IMR-90 (cell line): ENCODE measurements around the gene AREL1. TPM values are rescaled to one million over a fixed set of nuclear protein-coding genes. Genes with fewer than 3 reads are reported as not detected.

Experiments
- ATAC-seq: fragments of 200-7000 bp; cut with Tn5 transposase; 2 replicates; pipeline ENCODE4 v1.9.1; 2020; ENCODE audit warnings: low read depth, mild to moderate bottlenecking, moderate library complexity
- BruUV-seq: library from RNA; stranded (reverse); fragments of 400-500 nt; replicated peaks from 2 replicates; lab custom pipeline; 2021; lab: Mats Ljungman, UMichigan
- CTCF ChIA-PET: fragments of 300-600 bp; formaldehyde crosslinking; extraction: SDS; loops from one replicate; lab custom pipeline; 2021; ENCODE audit warnings: antibody characterized with exemption; lab: Yijun Ruan, JAX
- POLR2A ChIA-PET: fragments of 300-600 bp; sonication (Branson Sonifier 250); formaldehyde crosslinking; loops from one replicate; lab custom pipeline; 2022; ENCODE audit warnings: antibody characterized with exemption; ENCODE audit not compliant: unreplicated experiment; lab: Charles Lee
- DNase-seq: peaks from one replicate; pipeline ENCODE4 v3.0.0; 2013
- H2AFZ ChIP-seq: replicated peaks from 2 replicates; pipeline ENCODE3; 2013; ENCODE audit warnings: low read length, mild to moderate bottlenecking; ENCODE audit not compliant: poor library complexity
- H2AK5ac ChIP-seq: 2 replicates; pipeline ENCODE4 v1.6.1; 2013; ENCODE audit warnings: low read depth, low read length, inconsistent platforms
- H2AK9ac ChIP-seq: replicated peaks from 2 replicates; pipeline ENCODE3; 2013; ENCODE audit warnings: mild to moderate bottlenecking, low read depth, low read length, moderate library complexity; ENCODE audit not compliant: poor library complexity
- H2BK120ac ChIP-seq: 2 replicates; pipeline ENCODE4 v1.6.1; 2013; ENCODE audit warnings: low read depth, low read length, inconsistent platforms
- H2BK15ac ChIP-seq: 3 replicates; pipeline ENCODE4 v1.6.1; 2013; ENCODE audit warnings: low read depth, low read length, inconsistent platforms
- H2BK20ac ChIP-seq: 2 replicates; pipeline ENCODE4 v1.6.1; 2013; ENCODE audit warnings: low read depth, mild to moderate bottlenecking, inconsistent platforms, low read length, moderate library complexity
- H2BK5ac ChIP-seq: 2 replicates; pipeline ENCODE4 v1.6.1; 2013; ENCODE audit warnings: mild to moderate bottlenecking, low read depth, low read length, inconsistent platforms; ENCODE audit not compliant: poor library complexity, severe bottlenecking
- H3K14ac ChIP-seq: replicated peaks from 2 replicates; pipeline ENCODE4 v1.6.1; 2013; ENCODE audit warnings: low read depth, low read length, inconsistent platforms
- H3K18ac ChIP-seq: 2 replicates; pipeline ENCODE4 v1.6.1; 2013; ENCODE audit warnings: low read depth, low read length, control low read depth
- H3K23ac ChIP-seq: 2 replicates; pipeline ENCODE4 v1.6.1; 2013; ENCODE audit warnings: low read depth, low read length, inconsistent platforms
- H3K27ac ChIP-seq: 2 replicates; pipeline ENCODE4 v1.5.1; 2013; ENCODE audit warnings: mild to moderate bottlenecking, control low read depth, low read length; ENCODE audit not compliant: insufficient read depth
- H3K27me3 ChIP-seq: 2 replicates; pipeline ENCODE4 v1.6.1; 2013; ENCODE audit warnings: low read length; ENCODE audit not compliant: control insufficient read depth, insufficient read depth
- H3K36me3 ChIP-seq: 2 replicates; pipeline ENCODE4 v1.6.1; 2013; ENCODE audit warnings: low read length, mixed read lengths; ENCODE audit not compliant: control insufficient read depth, insufficient read depth
- H3K4ac ChIP-seq: 2 replicates; pipeline ENCODE4 v1.6.1; 2013; ENCODE audit warnings: low read depth, low read length, inconsistent platforms
- H3K4me1 ChIP-seq: 2 replicates; pipeline ENCODE4 v1.6.1; 2013; ENCODE audit warnings: low read length, mixed read lengths; ENCODE audit not compliant: control insufficient read depth, insufficient read depth
- H3K4me2 ChIP-seq: 2 replicates; pipeline ENCODE4 v1.6.1; 2013; ENCODE audit warnings: low read depth, mild to moderate bottlenecking, control low read depth, low read length, moderate library complexity
- H3K4me3 ChIP-seq: 2 replicates; pipeline ENCODE4 v1.5.1; 2013; ENCODE audit warnings: low read depth, mild to moderate bottlenecking, control low read depth, low read length, moderate library complexity; ENCODE audit not compliant: insufficient read depth
- H3K56ac ChIP-seq: 2 replicates; pipeline ENCODE4 v1.6.1; 2013; ENCODE audit warnings: low read length, inconsistent platforms; ENCODE audit not compliant: insufficient read depth; ENCODE audit errors: extremely low read depth
- H3K79me1 ChIP-seq, 2 experiments: 2 replicates each; pipeline ENCODE4 v1.6.1; 2013; ENCODE audit warnings: low read length in 2 of 2, inconsistent platforms in 1 of 2, low read depth in 1 of 2
- H3K9ac ChIP-seq: 2 replicates; pipeline ENCODE4 v1.6.1; 2013; ENCODE audit warnings: low read depth, low read length, control low read depth
- H3K9me1 ChIP-seq: 2 replicates; pipeline ENCODE4 v1.6.1; 2013; ENCODE audit warnings: low read length, inconsistent platforms; ENCODE audit not compliant: insufficient read depth
- H3K9me3 ChIP-seq: 2 replicates; pipeline ENCODE4 v1.6.1; 2013; ENCODE audit warnings: low read length; ENCODE audit not compliant: control insufficient read depth, insufficient read depth
- H4K20me1 ChIP-seq: 2 replicates; pipeline ENCODE4 v1.6.1; 2013; ENCODE audit warnings: low read length, inconsistent platforms; ENCODE audit not compliant: insufficient read depth
- H4K5ac ChIP-seq: 2 replicates; pipeline ENCODE4 v1.6.1; 2013; ENCODE audit warnings: mild to moderate bottlenecking, low read depth, low read length, control low read depth
- H4K8ac ChIP-seq, 2 experiments: 2 replicates each; pipeline ENCODE4 v1.6.1; 2013; ENCODE audit warnings: low read depth in 2 of 2, low read length in 2 of 2, control low read depth in 1 of 2, inconsistent platforms in 1 of 2
- H4K91ac ChIP-seq: 2 replicates; pipeline ENCODE4 v1.6.1; 2013; ENCODE audit warnings: low read depth, low read length, inconsistent platforms; ENCODE audit not compliant: insufficient read depth
- BHLHE40 ChIP-seq: fragments of 150-350 bp; IDR thresholded peaks from 2 replicates; pipeline ENCODE4 v1.6.1; 2016; ENCODE audit warnings: mild to moderate bottlenecking, low read depth, low read length
- CEBPB ChIP-seq: IDR thresholded peaks from 2 replicates; pipeline ENCODE4 v1.6.1; 2012; ENCODE audit warnings: low read depth, low read length, improper control_type of control experiment
- CHD1 ChIP-seq: IDR thresholded peaks from 2 replicates; pipeline ENCODE4 v1.6.1; 2012; ENCODE audit warnings: low read depth, low read length, improper control_type of control experiment
- CTCF ChIP-seq: conservative IDR thresholded peaks from 2 replicates; pipeline ENCODE4 v1.5.1; 2012; ENCODE audit warnings: mild to moderate bottlenecking, low read depth, low read length, improper control_type of control experiment
- ELK1 ChIP-seq: fragments of 150-350 bp; IDR thresholded peaks from 2 replicates; pipeline ENCODE4 v1.6.1; 2016; ENCODE audit warnings: low read depth, mild to moderate bottlenecking, low read length, moderate library complexity, borderline replicate concordance
- FOS ChIP-seq: fragments of 150-350 bp; IDR thresholded peaks from 2 replicates; pipeline ENCODE4 v1.6.1; 2016; ENCODE audit warnings: low read depth, low read length
- MAFK ChIP-seq: IDR thresholded peaks from 2 replicates; pipeline ENCODE4 v1.6.1; 2012; ENCODE audit warnings: low read depth, low read length, improper control_type of control experiment
- MAZ ChIP-seq: IDR thresholded peaks from 2 replicates; pipeline ENCODE4 v1.6.1; 2012; ENCODE audit warnings: low read depth, mild to moderate bottlenecking, low read length, improper control_type of control experiment, moderate library complexity, borderline replicate concordance
- MXI1 ChIP-seq: IDR thresholded peaks from 2 replicates; pipeline ENCODE4 v1.6.1; 2012; ENCODE audit warnings: low read depth, mild to moderate bottlenecking, low read length, moderate library complexity, borderline replicate concordance
- NFE2L2 ChIP-seq: fragments of 150-350 bp; IDR thresholded peaks from 2 replicates; pipeline ENCODE4 v1.6.1; 2016; ENCODE audit warnings: low read depth, mild to moderate bottlenecking, low read length
- POLR2A ChIP-seq: IDR thresholded peaks from 2 replicates; pipeline ENCODE4 v1.6.1; 2012; ENCODE audit warnings: mild to moderate bottlenecking, low read depth, low read length
- RAD21 ChIP-seq: IDR thresholded peaks from 2 replicates; pipeline ENCODE4 v1.6.1; 2012; ENCODE audit warnings: low read length, improper control_type of control experiment
- RCOR1 ChIP-seq: IDR thresholded peaks from 2 replicates; pipeline ENCODE4 v1.6.1; 2012; ENCODE audit warnings: mild to moderate bottlenecking, low read length, improper control_type of control experiment; ENCODE audit not compliant: insufficient replicate concordance
- RFX5 ChIP-seq: IDR thresholded peaks from 2 replicates; pipeline ENCODE4 v1.8.0; 2012; ENCODE audit warnings: low read depth, mild to moderate bottlenecking, low read length, moderate library complexity
- SMC3 ChIP-seq: fragments of 150-350 bp; IDR thresholded peaks from 2 replicates; pipeline ENCODE4 v1.6.1; 2016; ENCODE audit warnings: low read depth, mild to moderate bottlenecking, antibody characterized with exemption, low read length, moderate library complexity
- USF2 ChIP-seq: fragments of 150-350 bp; IDR thresholded peaks from 2 replicates; pipeline ENCODE4 v1.6.1; 2017; ENCODE audit warnings: mild to moderate bottlenecking, antibody characterized with exemption, low read length, low read depth
- dilution Hi-C: fragments of 300-500 bp; cut with HindIII; formaldehyde crosslinking; loops from one replicate; pipeline ENCODE4 v1.14.3; 2018; ENCODE audit warnings: low sequenced_read_pairs; ENCODE audit not compliant: unreplicated experiment
- in situ Hi-C: fragments of 300-500 bp; cut with MboI; formaldehyde crosslinking; loops from 3 replicates; pipeline ENCODE4 v1.14.3; 2019; ENCODE audit warnings: low sequenced_read_pairs, inconsistent platforms, mixed read lengths
- intact Hi-C: fragments of 100-400 bp; cut with micrococcal nuclease; formaldehyde crosslinking; loops from 2 replicates; pipeline ENCODE4 v1.10.0; 2022
- polyA plus RNA-seq, 3 experiments: library from polyadenylated mRNA; depleted of rRNA; stranded (reverse); fragments of >200 nt; gene quantifications; 2 replicates each; pipeline ENCODE4 v1.2.3, GENCODE V29; 2012; ENCODE audit warnings: low replicate concordance in 1 of 3
- total RNA-seq: library from RNA; depleted of rRNA; stranded (reverse); fragments of >200 nt; gene quantifications from 2 replicates; pipeline ENCODE4 v1.2.3, GENCODE V29; 2012

AREL1 gene
- total and polyA plus RNA-seq, 2 of the 4 experiments (the other 2 are of a cell fraction): 30.0 to 39.3 TPM

GRCh38 chr14:74675219-74675618 is 37.7 kb downstream of the AREL1 start:
- CTCF ChIA-PET: no interaction called here
- Histone ChIP-seq H2BK15ac (no peak overlapping the region), H2AK9ac (no peak overlapping the region), H4K20me1 (no peaks in the 10 kb centered on the region), H3K9me1 (peaks cover 3% of the 10 kb centered on the region; the same call in 1 of the 2 replicates), H3K56ac (no peak overlapping the region), H4K8ac (no peak overlapping the region), H2BK5ac (no peak overlapping the region), H3K4me1 (peaks cover 6% of the 10 kb centered on the region), H2BK20ac (no peak overlapping the region), H3K18ac (no peak overlapping the region), H4K91ac (no peak overlapping the region), H3K9me3 (no peaks in the 10 kb centered on the region), H4K5ac (no peak overlapping the region), H3K4me3 (no peak overlapping the region), H3K4ac (no peak overlapping the region), H3K36me3 (peaks cover 27% of the 10 kb centered on the region), H2BK120ac (no peak overlapping the region), H3K27ac (no peak overlapping the region), H2AFZ (no peak overlapping the region), H2AK5ac (no peak overlapping the region), H3K9ac (no peak overlapping the region), H3K14ac (no peak overlapping the region), H3K27me3 (no peaks in the 10 kb centered on the region), H3K23ac (no peak overlapping the region), H3K79me1 (peaks cover 9 to 19% of the 10 kb centered on the region in 2 experiments; a peak in 3 of 4 replicates), H3K4me2 (no peak overlapping the region)
- DNase-seq (no peak), ATAC-seq (no peak)
- no TSS peak for BruUV-seq
- in situ Hi-C loops: no loop called here
- TF ChIP-seq BHLHE40: no peak
- no peak for TF ChIP-seq USF2
- TF ChIP-seq MAFK: no peak
- TF ChIP-seq CTCF: no peak
- no peak for TF ChIP-seq FOS
- TF ChIP-seq MAZ: no peak
- no peak for TF ChIP-seq RAD21
- TF ChIP-seq CHD1: no peak
- no peak for TF ChIP-seq CEBPB
- no peak for TF ChIP-seq RFX5
- TF ChIP-seq SMC3: no peak
- no peak for TF ChIP-seq POLR2A
- no peak for TF ChIP-seq MXI1
- TF ChIP-seq RCOR1: no peak
- no peak for TF ChIP-seq NFE2L2
- TF ChIP-seq ELK1: no peak
- POLR2A ChIA-PET: no interaction called here
- intact Hi-C loops: no loop called here
- dilution Hi-C loops: no loop called here
